Left lung (tissue), 10 donors: Measurements from ENCODE around the gene ATAD3A. TPM values are rescaled to one million over a fixed set of nuclear protein-coding genes. Genes with fewer than 3 reads are reported as not detected.
A peak's percentile ranks its signal among the peaks of the same experiment; 100 is the strongest.
"Not testable (repeated sequence)": the region's sequence is repeated elsewhere in the genome, so short reads cannot be mapped to it uniquely, and the experiment has no call there.

Experiments used
- ATAC-seq: fragments of 200-7000 bp; cut with Tn5 transposase; one replicate; pipeline ENCODE4 v1.9.1; 2020; ENCODE audit warnings: moderate library complexity
- DNase-seq, 4 donors: peaks; one replicate each; pipeline ENCODE4 v3.0.0-alpha.2; 2013 to 2020
- H3K27ac ChIP-seq, 2 donors: fragments of 200-600 bp; sonication (generic) in 1 of 2; one replicate each; pipeline versions ENCODE4 v1.5.0 to v1.8.0; 2020 to 2021
- H3K27me3 ChIP-seq, 2 donors: fragments of 200-600 bp; sonication (generic) in 1 of 2; one replicate each; pipeline versions ENCODE4 v1.5.0 to v1.8.0; 2020 to 2021
- H3K36me3 ChIP-seq, 2 donors: fragments of 200-600 bp; sonication (generic) in 1 of 2; one replicate each; pipeline versions ENCODE4 v1.5.0 to v1.8.0; 2020 to 2021
- H3K4me1 ChIP-seq, 2 donors: fragments of 200-600 bp; one replicate each; pipeline ENCODE4 v1.8.0; 2021
- H3K4me3 ChIP-seq, 2 donors: fragments of 200-600 bp; sonication (generic) in 1 of 2; one replicate each; pipeline versions ENCODE4 v1.5.0 to v1.8.0; 2020 to 2021; ENCODE audit warnings: mild to moderate bottlenecking in 1 of 2
- H3K9me3 ChIP-seq, 2 donors: fragments of 200-600 bp; sonication (generic) in 1 of 2; one replicate each; pipeline versions ENCODE4 v1.5.0 to v1.8.0; 2020 to 2021
- intact Hi-C, 2 donors: fragments of 100-400 bp; cut with DNase I; formaldehyde crosslinking; loops; one replicate each; pipeline versions ENCODE4 v1.11.2 to v1.14.2; 2022
- polyA plus RNA-seq, 6 donors: library from polyadenylated mRNA; unstranded; fragments of 120-200 nt; gene quantifications; one replicate each; pipeline ENCODE4 v1.2.1, GENCODE V29; 2013; ENCODE audit not compliant: insufficient read length in 6 of 6
- total RNA-seq, 2 donors: library from RNA; stranded (reverse); fragmentation: NEBNext Ultra II Directional; extraction: Animal tissue kit (Norgen Biotek cat#: 25700); gene quantifications; one replicate each; pipeline ENCODE4 v1.2.1, GENCODE V29; 2021
- TF ChIP-seq, protein P1 (sequence below), 2 donors: fragments of 200-600 bp; sonication (generic) in 1 of 2; IDR thresholded peaks; one replicate each; pipeline versions ENCODE4 v1.5.0 to v1.8.0; 2021; ENCODE audit warnings: antibody characterized with exemption in 2 of 2
- donor health status: DM: no; HTN: yes; CAD: no.
- donor health status: DM: no; HTN: no; CAD: no.

Gene ATAD3A
- total and polyA plus RNA-seq, 8 donors = 12.1 to 37.8 (median 20.1) TPM

DNA sequence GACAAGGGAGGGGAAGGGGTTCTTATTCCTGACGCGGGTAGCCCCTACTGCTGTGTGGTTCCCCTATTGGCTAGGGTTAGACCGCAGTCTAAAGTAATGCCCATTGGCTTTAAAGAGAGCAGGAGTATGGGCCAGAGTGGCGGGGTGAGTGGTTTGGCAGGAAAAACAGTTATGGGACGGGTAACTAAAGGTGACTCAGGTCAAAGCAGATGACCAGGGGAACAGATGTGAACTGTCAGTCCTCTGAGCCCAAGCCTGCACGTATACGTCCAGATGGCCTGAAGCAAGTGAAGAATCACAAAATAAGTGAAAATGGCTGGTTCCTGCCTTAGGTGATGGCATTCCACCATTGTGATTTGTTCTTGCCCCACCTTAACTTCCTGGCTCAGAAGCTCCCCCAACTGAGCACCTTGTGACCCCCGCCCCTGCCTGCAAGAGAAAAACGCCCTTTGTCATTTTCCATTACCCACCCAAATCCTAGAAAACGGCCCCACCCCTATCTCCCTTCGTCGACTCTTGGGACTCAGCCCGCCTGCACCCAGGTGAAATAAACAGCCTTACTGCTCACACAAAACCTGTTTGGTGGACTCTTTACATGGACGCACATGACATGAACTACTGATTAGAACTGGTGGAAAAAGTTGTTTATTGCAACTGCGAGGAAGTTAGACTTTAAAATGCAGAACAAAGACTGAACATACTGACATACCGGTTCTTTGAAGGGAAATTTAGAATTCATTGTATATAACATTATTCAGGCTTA lies 41.2 kb upstream of the ATAD3A start:
- ATAC-seq (peak; percentile 20), DNase-seq (no peak)
- Histone ChIP-seq H3K4me3 (peak overlapping the region; percentile 72 to 78), H3K27me3 (no peaks in the 10 kb centered on the region), H3K4me1 (peaks cover 9 to 31% of the 10 kb centered on the region in 2 donors), H3K36me3 (no peaks in the 10 kb centered on the region), H3K27ac (peak overlapping the region; percentile 61 to 80), H3K9me3 (no peaks in the 10 kb centered on the region)
- TF ChIP-seq, protein P1, sequence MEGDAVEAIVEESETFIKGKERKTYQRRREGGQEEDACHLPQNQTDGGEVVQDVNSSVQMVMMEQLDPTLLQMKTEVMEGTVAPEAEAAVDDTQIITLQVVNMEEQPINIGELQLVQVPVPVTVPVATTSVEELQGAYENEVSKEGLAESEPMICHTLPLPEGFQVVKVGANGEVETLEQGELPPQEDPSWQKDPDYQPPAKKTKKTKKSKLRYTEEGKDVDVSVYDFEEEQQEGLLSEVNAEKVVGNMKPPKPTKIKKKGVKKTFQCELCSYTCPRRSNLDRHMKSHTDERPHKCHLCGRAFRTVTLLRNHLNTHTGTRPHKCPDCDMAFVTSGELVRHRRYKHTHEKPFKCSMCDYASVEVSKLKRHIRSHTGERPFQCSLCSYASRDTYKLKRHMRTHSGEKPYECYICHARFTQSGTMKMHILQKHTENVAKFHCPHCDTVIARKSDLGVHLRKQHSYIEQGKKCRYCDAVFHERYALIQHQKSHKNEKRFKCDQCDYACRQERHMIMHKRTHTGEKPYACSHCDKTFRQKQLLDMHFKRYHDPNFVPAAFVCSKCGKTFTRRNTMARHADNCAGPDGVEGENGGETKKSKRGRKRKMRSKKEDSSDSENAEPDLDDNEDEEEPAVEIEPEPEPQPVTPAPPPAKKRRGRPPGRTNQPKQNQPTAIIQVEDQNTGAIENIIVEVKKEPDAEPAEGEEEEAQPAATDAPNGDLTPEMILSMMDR (IDR thresholded peaks at IDR 0.05) = no peak
- intact Hi-C loops = no loop called here

DNA sequence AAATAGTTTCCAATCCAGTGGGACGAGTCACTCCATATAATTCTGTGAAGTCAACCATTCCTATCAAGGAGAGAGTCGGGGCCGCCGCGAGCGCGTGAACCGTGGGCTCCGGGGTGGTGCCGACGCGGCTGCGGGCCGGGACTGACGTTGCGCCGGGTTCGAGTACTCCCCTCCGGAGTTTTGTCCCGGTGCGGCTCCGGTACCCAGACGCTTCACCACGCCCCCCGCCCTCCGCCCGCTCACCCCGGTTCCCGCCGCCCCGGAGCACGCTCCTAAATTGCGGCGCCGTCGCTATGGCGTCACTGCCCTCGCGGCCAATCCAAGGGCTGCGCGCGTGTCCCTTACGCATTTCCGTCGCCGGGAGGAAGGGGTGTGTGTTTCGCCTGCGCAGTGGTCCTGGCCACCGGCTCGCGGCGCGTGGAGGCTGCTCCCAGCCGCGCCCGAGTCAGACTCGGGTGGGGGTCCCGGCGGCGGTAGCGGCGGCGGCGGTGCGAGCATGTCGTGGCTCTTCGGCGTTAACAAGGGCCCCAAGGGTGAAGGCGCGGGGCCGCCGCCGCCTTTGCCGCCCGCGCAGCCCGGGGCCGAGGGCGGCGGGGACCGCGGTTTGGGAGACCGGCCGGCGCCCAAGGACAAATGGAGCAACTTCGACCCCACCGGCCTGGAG lies 40.4 kb upstream of the ATAD3A start, which contains the start of gene ATAD3B:
Gene ATAD3B (plus strand): TSS at position 377 of the 664 bp plus-strand sequence. CDS start 120 bp downstream, at position 497.
- ATAC-seq (peak; percentile 98), DNase-seq (peak; percentile 89 to 96 (median 95))
- Histone ChIP-seq H3K27ac (peak within 1 kb of the TSS; percentile 61 to 80), H3K4me3 (peak within 1 kb of the TSS; percentile 72 to 78), H3K36me3 (peaks cover 0 to under 1% of the 10 kb centered on the region in 2 donors), H3K27me3 (no peaks in the 10 kb centered on the region), H3K9me3 (no peaks in the 10 kb centered on the region), H3K4me1 (peaks cover 9 to 31% of the 10 kb centered on the region in 2 donors)
- TF ChIP-seq, protein P1 (IDR thresholded peaks at IDR 0.05) = no peak
- intact Hi-C loops = no loop called here

DNA sequence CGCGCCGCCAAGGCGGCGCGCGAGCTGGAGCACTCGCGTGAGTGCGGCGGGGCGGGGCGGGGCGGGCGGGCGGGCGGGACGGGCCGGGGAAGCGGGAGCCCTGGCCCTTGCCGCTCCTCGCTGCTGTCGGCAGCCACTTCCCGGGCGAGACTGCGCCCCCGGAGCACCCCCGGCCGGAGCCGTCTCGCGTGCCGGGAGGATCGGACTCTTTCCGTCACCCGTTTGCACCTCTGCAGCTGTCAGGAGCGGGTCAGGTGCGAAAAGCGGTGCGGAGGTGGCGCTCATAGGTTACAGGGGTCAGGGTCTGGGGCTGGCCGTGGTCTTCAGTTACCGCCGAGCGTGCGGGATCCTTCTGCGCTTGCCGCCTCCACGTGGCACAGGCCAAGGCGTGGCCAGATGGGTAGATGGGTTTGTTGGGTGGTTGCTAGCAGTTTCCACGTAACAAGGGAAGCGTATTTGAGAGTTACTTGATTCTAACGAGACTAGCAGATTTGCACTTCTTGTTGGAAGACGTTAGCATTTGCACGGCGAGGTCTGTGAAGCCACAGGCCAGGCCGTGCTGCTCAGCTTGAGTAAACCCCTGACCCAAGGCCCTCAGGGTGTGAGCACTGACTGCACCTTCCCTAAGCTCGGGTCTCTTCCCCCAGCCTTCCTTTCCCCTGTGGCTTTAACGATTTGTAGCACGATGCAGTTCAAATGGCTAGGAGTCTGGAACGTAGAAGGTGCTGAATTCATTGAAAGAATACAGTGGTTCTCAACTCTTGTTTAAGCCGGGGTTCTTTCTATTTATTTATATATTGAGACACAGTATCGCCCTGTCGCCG lies 39.7 kb upstream of the ATAD3A start:
- peaks cover 9 to 31% of the 10 kb centered on the region in 2 donors for H3K4me1 ChIP-seq
- peak overlapping the region; percentile 72 to 78 for H3K4me3 ChIP-seq
- H3K36me3 ChIP-seq, H3K9me3 ChIP-seq, H3K27me3 ChIP-seq, intact Hi-C loops, DNase-seq: not testable (repeated sequence)
- ATAC-seq = peak; percentile 7
- H3K27ac ChIP-seq = peak overlapping the region in 1 of 2 donors; percentile 80

DNA sequence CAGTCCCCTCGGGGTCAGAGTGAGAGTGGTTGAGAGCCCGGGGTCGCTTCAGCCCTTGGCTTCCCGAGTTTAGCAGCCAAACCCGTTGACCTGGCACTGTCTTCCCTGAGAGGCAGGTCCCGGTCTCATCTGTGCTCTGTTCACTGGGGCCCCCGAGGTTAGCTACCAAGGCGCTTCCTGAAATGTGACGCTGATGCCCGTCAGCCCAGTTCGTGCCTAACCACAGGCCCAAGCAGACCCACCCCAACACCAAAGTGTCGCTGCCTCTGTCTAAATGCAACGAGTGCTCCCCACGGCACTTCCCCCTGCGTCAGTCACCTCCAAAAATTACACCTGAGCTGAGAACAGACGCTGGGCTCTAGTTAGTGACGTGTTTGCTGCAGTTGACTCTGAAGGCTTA lies 36.0 kb upstream of the ATAD3A start:
- H3K27ac ChIP-seq, H3K27me3 ChIP-seq, H3K4me3 ChIP-seq, H3K9me3 ChIP-seq, DNase-seq, ATAC-seq: not testable (repeated sequence)
- Histone ChIP-seq H3K36me3 (peaks cover 0 to 42% of the 10 kb centered on the region in 2 donors), H3K4me1 (peaks cover 4 to 24% of the 10 kb centered on the region in 2 donors)
- intact Hi-C loops = loop anchor here in 1 of 2 donors (5.0 kb wide), 1 partner anchor 41 kb away; no protein-coding TSS in a partner anchor

DNA sequence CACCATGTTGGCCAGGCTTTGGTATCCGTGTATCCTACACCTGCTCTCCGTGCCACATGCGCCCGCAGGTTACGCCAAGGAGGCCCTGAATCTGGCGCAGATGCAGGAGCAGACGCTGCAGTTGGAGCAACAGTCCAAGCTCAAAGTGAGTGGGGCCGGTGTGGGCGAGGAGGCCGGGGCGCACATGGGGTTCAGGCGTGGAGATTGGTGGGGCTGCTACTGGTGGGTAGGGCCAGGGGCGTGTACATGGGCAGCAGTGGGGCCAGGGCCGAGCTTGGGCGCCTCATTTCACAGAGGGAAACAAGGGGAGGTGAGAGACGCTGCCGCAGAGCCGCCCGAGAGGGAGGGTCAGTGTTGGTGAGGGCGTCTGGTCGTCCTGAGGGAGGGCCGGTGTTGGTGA lies 34.8 kb upstream of the ATAD3A start:
- Histone ChIP-seq H3K36me3 (peaks cover 0 to 48% of the 10 kb centered on the region in 2 donors), H3K27me3 (no peaks in the 10 kb centered on the region), H3K9me3 (no peaks in the 10 kb centered on the region), H3K27ac (no peak overlapping the region), H3K4me1 (peaks cover 4 to 21% of the 10 kb centered on the region in 2 donors), H3K4me3 (no peak overlapping the region)
- DNase-seq (no peak), ATAC-seq (no peak)
- intact Hi-C loops = loop anchor here in 1 of 2 donors (5.0 kb wide), 1 partner anchor 40 kb away; no protein-coding TSS in a partner anchor
- TF ChIP-seq, protein P1 (IDR thresholded peaks at IDR 0.05) = no peak
